ENCODE results near the gene FOXP2.

The FOXP2 gene

DNA sequence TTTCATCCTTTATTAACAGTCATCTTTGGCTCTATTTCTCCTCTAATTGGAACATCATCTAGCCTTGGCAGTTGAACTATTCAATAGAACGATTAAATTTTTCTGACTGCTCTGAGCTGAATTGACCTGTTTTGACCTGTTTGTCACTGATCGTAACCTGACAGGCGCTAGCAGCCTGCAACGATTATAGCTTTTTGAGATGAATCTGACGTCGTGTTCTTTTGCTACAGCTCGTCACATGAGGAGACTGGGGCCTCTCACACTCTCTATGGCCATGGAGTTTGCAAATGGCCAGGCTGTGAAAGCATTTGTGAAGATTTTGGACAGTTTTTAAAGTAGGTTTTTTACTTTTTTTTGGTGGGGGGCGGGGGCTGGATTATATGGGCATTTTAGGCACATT is 229.8 kb downstream of the FOXP2 start:
- DNase-seq (ENCODE audit: low read depth) = no peak
- H3K4me3 ChIP-seq (ENCODE audit: low read depth, low read length) = no peak overlapping the region

GRCh38 chr7:114645451-114645850 is 230.8 kb downstream of the FOXP2 start:
- DNase-seq (ENCODE audit: low read depth) = no peak
- no peak overlapping the region for H3K4me3 ChIP-seq (ENCODE audit: low read depth, low read length)

- DNase-seq (ENCODE audit: low read depth) = no peak
- H3K4me3 ChIP-seq (ENCODE audit: low read depth, low read length) = no peak overlapping the region
These were observed 232.9 kb downstream of the FOXP2 start for GRCh38 chr7:114647518-114647917.

- no peak for DNase-seq (ENCODE audit: low read depth)
- H3K4me3 ChIP-seq (ENCODE audit: low read depth, low read length) = no peak overlapping the region
These were observed 233.5 kb downstream of the FOXP2 start for GRCh38 chr7:114648117-114648516.

- no peak overlapping the region for H3K4me3 ChIP-seq (ENCODE audit: low read depth, low read length)
- DNase-seq (ENCODE audit: low read depth) = no peak
These were observed 234.1 kb downstream of the FOXP2 start for GRCh38 chr7:114648680-114649079.

DNA sequence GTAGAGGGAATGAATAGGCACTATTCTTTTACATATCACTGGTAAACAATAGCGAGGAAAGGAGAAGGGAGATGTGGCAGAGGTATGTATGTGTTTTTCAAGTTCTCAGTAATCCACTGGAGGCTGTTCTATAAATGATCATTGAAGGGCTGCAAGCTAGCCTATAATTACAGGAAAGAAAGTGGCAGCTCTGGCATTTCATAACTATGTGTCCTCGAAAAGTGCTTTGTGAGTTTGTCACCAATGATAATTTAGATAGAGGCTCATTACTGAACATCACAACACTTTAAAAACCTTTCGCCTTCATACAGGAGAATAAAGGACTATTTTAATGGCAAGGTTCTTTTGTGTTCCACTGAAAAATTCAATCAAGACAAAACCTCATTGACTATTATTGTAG is 235.1 kb downstream of the FOXP2 start:
- DNase-seq (ENCODE audit: low read depth) = no peak
- H3K4me3 ChIP-seq (ENCODE audit: low read depth, low read length) = no peak overlapping the region

GRCh38 chr7:114650491-114650890 is 235.9 kb downstream of the FOXP2 start:
- no peak overlapping the region for H3K4me3 ChIP-seq (ENCODE audit: low read depth, low read length)
- no peak for DNase-seq (ENCODE audit: low read depth)

DNA sequence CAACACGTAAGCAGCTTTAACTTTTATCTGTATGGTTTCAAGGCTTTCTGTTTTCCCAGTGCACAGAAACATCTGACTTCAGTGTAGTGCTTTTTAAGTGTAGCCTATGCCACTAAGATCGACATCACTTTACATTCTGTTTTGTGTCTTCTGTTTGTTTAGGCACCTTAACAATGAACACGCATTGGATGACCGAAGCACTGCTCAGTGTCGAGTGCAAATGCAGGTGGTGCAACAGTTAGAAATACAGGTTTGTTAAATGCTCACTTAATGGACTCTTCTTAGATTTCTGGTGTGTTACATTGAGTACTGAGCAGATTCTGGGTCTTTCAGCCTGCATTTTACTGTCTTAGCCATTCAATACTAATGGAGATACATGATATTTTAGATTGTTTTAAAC is 237.4 kb downstream of the FOXP2 start:
- DNase-seq (ENCODE audit: low read depth) = no peak
- no peak overlapping the region for H3K4me3 ChIP-seq (ENCODE audit: low read depth, low read length)

DNA sequence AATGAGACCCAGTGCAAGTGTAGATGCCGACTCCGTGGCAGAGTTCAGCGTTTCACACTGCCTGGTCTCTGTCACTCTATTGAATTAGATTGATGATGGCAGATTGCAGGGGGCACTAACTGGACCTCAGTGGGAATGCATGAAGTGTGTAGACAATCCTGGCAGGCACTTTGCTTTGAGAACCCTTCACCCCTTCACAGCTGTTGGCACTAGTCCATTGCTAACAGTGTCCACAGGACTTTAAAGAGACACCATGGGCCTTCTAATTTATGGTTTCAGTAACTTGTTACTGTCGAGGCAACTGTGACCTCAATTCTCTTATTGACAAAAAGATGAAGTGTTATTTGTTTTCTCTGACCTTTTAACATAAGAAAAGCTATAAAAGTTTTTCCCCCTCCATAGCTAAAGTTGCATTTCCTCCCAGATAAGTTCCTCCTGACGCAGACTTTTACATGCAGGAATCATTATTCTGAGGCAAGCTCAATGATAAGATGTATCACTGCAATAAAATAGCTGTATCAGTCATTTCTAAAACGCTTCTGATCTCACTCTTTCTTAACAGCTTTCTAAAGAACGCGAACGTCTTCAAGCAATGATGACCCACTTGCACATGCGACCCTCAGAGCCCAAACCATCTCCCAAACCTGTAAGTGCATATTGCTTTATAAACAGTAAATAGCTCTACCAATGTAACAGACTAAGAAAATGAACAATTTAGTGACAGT is 238.9 kb downstream of the FOXP2 start:
- peak; percentile 8 for DNase-seq (ENCODE audit: low read depth)
- H3K4me3 ChIP-seq (ENCODE audit: low read depth, low read length) = no peak overlapping the region

GRCh38 chr7:114656466-114656865 is 241.9 kb downstream of the FOXP2 start:
- no peak for DNase-seq (ENCODE audit: low read depth)
- H3K4me3 ChIP-seq (ENCODE audit: low read depth, low read length) = no peak overlapping the region

DNA sequence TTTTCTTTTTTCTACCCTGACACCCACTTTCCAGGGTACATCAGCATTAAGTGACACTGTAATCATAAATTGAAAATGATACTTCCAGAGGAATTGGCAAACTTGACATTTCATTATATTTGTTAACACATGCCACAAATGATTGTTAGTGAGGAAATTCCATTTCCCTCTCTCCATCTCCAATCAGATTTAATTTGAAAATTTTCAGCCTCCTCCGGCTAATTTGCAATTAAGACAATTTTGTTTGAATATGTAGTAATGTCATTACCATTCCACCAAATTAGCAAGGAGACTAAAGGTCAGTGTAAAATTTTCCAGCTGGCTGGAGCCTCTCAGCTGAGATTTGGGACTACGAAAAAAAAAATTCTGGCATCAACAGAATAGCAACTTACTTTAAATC is 242.7 kb downstream of the FOXP2 start:
- no peak for DNase-seq (ENCODE audit: low read depth)
- H3K4me3 ChIP-seq (ENCODE audit: low read depth, low read length) = no peak overlapping the region

GRCh38 chr7:114658216-114658615 is 243.6 kb downstream of the FOXP2 start:
- DNase-seq (ENCODE audit: low read depth) = no peak
- H3K4me3 ChIP-seq (ENCODE audit: low read depth, low read length) = no peak overlapping the region

DNA sequence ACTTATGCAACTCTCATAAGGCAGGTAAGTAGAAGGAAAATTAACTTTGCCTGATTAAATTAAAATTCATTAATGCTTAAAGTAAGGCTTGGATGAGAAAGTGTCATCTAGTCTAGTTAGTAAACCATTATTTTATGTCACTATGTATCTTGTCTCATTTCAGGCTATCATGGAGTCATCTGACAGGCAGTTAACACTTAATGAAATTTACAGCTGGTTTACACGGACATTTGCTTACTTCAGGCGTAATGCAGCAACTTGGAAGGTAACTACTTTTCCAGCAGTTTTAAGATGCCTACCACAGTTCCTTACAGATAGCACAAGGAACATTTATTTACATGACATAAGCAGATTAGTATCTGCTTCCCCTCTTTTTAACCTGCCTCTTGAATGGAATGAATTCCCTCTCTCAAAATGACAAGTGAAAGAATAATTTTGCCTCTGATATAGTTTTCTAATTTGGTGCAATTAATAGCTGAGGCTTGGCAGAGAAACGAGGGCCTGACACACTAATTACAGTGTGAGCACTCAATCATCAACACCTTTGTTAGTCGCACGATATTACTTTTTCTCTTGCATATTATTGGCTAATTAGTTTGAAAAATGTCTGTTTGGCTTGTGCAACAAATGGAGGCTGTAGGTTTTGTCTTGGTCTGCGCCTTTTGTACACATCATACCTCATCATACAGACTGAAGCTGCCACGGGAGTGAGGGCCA is 245.0 kb downstream of the FOXP2 start:
- no peak overlapping the region for H3K4me3 ChIP-seq (ENCODE audit: low read depth, low read length)
- DNase-seq (ENCODE audit: low read depth) = no peak

DNA sequence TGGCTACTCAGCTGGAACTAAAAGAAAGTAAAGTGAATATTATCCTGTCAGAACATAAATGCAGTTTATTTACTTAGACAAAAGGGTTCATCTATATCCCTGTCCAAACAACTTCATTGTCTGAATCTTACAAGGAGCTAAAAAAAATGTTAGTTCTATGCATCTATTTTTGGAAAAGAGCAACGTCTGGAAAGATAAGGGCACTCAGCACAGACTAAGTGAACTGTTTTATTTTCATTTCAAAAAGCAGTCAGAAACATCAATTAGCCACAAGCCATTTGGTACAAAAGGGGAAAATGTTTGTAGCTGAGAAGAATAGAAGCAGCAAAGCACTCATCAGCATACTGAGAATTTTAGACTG is 245.5 kb downstream of the FOXP2 start:
- DNase-seq (ENCODE audit: low read depth) = no peak
- H3K4me3 ChIP-seq (ENCODE audit: low read depth, low read length) = no peak overlapping the region

- no peak overlapping the region for H3K4me3 ChIP-seq (ENCODE audit: low read depth, low read length)
- no peak for DNase-seq (ENCODE audit: low read depth)
These were observed 246.1 kb downstream of the FOXP2 start for GRCh38 chr7:114660753-114661152.

GRCh38 chr7:114662002-114662677 is 247.5 kb downstream of the FOXP2 start:
- no peak overlapping the region for H3K4me3 ChIP-seq (ENCODE audit: low read depth, low read length)
- no peak for DNase-seq (ENCODE audit: low read depth)

DNA sequence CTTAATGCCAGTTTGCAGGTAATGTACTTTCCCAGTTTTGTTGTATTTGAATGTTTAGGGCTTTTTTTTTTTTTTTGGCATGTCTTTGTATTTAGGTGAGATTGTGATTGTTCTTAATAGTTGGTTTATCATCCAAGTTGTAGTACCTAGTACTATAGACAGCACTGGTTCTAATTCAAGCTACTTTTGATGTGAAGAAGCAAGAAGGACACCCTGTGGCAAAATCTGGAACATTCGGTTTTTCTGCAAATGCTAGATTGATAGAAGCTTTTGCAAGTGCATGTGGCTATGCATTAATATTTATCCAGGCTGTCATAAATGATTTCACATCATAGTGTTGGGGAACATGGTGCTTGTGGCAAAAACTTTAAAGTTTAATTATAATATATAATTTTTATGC is 248.9 kb downstream of the FOXP2 start:
- H3K4me3 ChIP-seq (ENCODE audit: low read depth, low read length) = no peak overlapping the region
- DNase-seq (ENCODE audit: low read depth) = no peak

- no peak for DNase-seq (ENCODE audit: low read depth)
- H3K4me3 ChIP-seq (ENCODE audit: low read depth, low read length) = no peak overlapping the region
These were observed 256.1 kb downstream of the FOXP2 start for GRCh38 chr7:114670676-114671075.

GRCh38 chr7:114671563-114672123 is 257.0 kb downstream of the FOXP2 start:
- DNase-seq (ENCODE audit: low read depth) = no peak
- no peak overlapping the region for H3K4me3 ChIP-seq (ENCODE audit: low read depth, low read length)

DNA sequence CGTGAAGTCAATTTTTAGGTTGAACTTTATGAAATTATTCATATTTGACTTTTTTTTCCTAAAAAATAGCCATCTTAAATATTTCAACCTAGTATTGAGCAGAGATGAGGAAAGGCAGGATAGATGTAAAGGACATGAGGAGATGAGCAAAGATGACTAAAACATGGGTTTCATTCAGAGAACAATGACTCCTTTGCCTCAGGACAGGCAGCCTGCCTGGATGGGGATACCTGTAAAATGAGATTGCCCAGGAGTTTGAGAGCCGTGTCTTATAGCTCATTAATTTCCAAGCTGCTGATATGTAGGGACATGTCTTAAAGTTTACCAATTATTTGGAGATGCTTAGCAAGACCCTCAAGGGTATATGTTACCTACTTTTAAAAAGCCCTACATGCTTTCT is 263.5 kb downstream of the FOXP2 start:
- no peak overlapping the region for H3K4me3 ChIP-seq (ENCODE audit: low read depth, low read length)
- DNase-seq (ENCODE audit: low read depth) = no peak
